ENCODE measurements around the gene CARF. TPM values are rescaled to one million over a fixed set of nuclear protein-coding genes. Genes with fewer than 3 reads are reported as not detected.
"Not testable (repeated sequence)": the region's sequence is repeated elsewhere in the genome, so short reads cannot be mapped to it uniquely, and the experiment has no call there.

The CARF gene
- total RNA-seq, 1 donor from 2014 or later: 12.2 TPM

DNA sequence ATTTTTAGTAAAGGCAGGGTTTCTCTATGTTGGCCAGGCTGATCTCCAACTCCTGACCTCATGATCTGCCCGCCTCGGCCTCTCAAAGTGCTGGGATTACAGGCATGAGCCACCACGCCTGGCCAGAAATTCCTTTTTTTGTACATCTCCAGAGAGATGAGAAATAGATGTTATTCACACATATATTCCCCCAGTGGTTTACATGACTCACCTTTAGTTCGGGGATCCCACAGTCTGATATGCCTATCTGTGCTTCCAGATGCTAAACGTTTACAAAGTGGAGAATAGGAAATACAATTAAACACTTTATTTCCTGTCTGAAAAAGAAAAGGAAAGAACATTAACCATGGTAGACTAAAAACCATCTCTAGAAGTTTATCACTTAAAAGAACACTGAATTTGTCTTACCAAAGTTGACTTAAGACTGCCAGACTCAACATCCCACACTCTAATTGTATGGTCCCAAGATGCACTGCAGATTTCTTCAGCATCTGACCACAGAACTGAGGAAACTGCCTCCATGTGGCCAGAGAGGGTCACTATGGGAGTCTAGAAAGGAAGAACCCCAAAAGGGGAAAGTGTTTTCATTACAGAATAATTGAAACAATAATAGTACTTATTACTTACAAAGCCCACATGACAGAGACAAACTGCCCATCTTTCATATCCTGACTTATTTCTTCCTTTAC, 27.9 kb upstream of the CARF start:
- intact Hi-C loops (cut with DNase I): no loop called here
- Histone ChIP-seq H3K27ac (no peak overlapping the region), H3K9me3 (no peaks in the 10 kb centered on the region), H3K4me1 (no peaks in the 10 kb centered on the region), H3K27me3 (no peaks in the 10 kb centered on the region), H3K4me3 (no peak overlapping the region), H3K36me3 (peaks cover 45% of the 10 kb centered on the region)
- ATAC-seq: peak; percentile 24
- DNase-seq: no peak
- TF ChIP-seq, protein P1, sequence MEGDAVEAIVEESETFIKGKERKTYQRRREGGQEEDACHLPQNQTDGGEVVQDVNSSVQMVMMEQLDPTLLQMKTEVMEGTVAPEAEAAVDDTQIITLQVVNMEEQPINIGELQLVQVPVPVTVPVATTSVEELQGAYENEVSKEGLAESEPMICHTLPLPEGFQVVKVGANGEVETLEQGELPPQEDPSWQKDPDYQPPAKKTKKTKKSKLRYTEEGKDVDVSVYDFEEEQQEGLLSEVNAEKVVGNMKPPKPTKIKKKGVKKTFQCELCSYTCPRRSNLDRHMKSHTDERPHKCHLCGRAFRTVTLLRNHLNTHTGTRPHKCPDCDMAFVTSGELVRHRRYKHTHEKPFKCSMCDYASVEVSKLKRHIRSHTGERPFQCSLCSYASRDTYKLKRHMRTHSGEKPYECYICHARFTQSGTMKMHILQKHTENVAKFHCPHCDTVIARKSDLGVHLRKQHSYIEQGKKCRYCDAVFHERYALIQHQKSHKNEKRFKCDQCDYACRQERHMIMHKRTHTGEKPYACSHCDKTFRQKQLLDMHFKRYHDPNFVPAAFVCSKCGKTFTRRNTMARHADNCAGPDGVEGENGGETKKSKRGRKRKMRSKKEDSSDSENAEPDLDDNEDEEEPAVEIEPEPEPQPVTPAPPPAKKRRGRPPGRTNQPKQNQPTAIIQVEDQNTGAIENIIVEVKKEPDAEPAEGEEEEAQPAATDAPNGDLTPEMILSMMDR (IDR thresholded peaks at IDR 0.05): no peak

GRCh38 chr2:202885190-202885589, 26.9 kb upstream of the CARF start:
- TF ChIP-seq, protein P1 (IDR thresholded peaks at IDR 0.05): no peak
- no peak overlapping the region for H3K4me3 ChIP-seq
- H3K36me3 ChIP-seq: peaks cover 54% of the 10 kb centered on the region
- intact Hi-C loops (cut with DNase I): no loop called here
- no peak overlapping the region for H3K27ac ChIP-seq
- H3K9me3 ChIP-seq: no peaks in the 10 kb centered on the region
- no peaks in the 10 kb centered on the region for H3K4me1 ChIP-seq
- ATAC-seq (no peak), DNase-seq (no peak)
- H3K27me3 ChIP-seq: no peaks in the 10 kb centered on the region

- H3K4me3 ChIP-seq; H3K27ac ChIP-seq; H3K36me3 ChIP-seq; H3K9me3 ChIP-seq; DNase-seq; H3K27me3 ChIP-seq; H3K4me1 ChIP-seq; intact Hi-C loops (cut with DNase I); ATAC-seq: not testable (repeated sequence)
Observed at GRCh38 chr2:202905507-202905906, 6.6 kb upstream of the CARF start.

DNA sequence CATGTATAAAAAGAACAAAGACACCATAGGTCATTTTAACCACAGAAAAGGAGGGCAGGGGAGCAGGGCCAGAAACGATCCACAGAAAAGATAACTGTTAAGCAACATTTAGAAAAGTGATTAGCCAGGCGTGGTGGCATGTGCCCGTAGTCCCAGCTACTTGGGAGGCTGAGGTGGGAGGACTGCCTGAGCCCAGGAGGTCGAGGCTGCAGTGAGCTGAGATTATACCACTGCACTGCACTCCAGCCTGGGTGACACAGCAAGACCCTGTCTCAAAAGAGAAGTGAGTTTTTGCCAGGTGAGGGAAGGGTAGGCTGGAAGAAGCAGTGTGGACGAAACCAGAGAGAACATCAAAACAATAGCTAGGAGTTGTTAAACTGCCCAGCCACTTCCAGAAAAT, 3.9 kb upstream of the CARF start:
- no peak for DNase-seq
- Histone ChIP-seq H3K36me3 (no peaks in the 10 kb centered on the region), H3K27me3 (no peaks in the 10 kb centered on the region), H3K4me1 (peaks cover 14% of the 10 kb centered on the region), H3K4me3 (no peak overlapping the region), H3K9me3 (no peaks in the 10 kb centered on the region), H3K27ac (no peak overlapping the region)
- intact Hi-C loops (cut with DNase I): no loop called here
- no peak for ATAC-seq
- TF ChIP-seq, protein P1 (IDR thresholded peaks at IDR 0.05): no peak

GRCh38 chr2:202909394-202910192, 2.5 kb upstream of the CARF start:
- Histone ChIP-seq H3K27me3 (no peaks in the 10 kb centered on the region), H3K9me3 (no peaks in the 10 kb centered on the region), H3K4me1 (peaks cover 14% of the 10 kb centered on the region), H3K4me3 (no peak overlapping the region), H3K36me3 (no peaks in the 10 kb centered on the region), H3K27ac (no peak overlapping the region)
- DNase-seq (no peak), ATAC-seq (no peak)
- intact Hi-C loops (cut with DNase I): no loop called here
- TF ChIP-seq, protein P1 (IDR thresholded peaks at IDR 0.05): no peak

DNA sequence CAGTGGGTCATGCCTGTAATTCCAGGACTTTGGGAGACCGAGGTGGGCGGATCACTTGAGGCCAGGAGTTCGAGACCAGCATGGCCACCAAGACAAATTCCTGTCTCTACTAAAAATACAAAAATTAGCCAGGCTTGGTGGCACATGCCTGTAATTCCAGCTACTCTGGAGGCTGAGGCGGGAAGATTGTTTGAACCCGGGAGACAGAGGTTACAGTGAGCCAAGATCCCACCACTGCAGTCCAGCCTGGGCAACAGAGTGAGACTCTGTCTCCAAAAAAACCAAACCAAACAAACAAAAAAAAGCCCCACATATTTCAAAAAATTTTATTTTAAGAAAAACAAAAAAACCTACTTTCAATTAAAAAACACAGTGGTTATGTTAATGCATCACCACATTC, 1.8 kb upstream of the CARF start:
- ATAC-seq; H3K36me3 ChIP-seq; H3K27ac ChIP-seq; H3K27me3 ChIP-seq; H3K9me3 ChIP-seq; intact Hi-C loops (cut with DNase I); DNase-seq: not testable (repeated sequence)
- Histone ChIP-seq H3K4me1 (peaks cover 14% of the 10 kb centered on the region), H3K4me3 (peak overlapping the region; percentile 84)
